Mesendoderm (in vitro differentiated cells): ENCODE results near the gene XRN1.

Source experiments
- DNase-seq: peaks from one replicate; pipeline ENCODE4 v3.0.0; 2013
- H2AK5ac ChIP-seq: 2 replicates; pipeline ENCODE4 v1.6.1; 2013; ENCODE audit warnings: low read length, inconsistent platforms
- H2BK120ac ChIP-seq: 2 replicates; pipeline ENCODE4 v1.6.1; 2013; ENCODE audit warnings: low read depth, mild to moderate bottlenecking, low read length, moderate library complexity, mixed read lengths
- H2BK15ac ChIP-seq: replicated peaks from 2 replicates; pipeline ENCODE4 v1.6.1; 2013; ENCODE audit warnings: low read depth, mild to moderate bottlenecking, moderate library complexity
- H2BK5ac ChIP-seq: 2 replicates; pipeline ENCODE4 v1.6.1; 2013; ENCODE audit warnings: low read length, inconsistent platforms
- H3K18ac ChIP-seq: 2 replicates; pipeline ENCODE4 v1.6.1; 2013; ENCODE audit warnings: mild to moderate bottlenecking, low read length, mixed read lengths
- H3K23ac ChIP-seq: one replicate; pipeline ENCODE4 v1.6.1; 2013; ENCODE audit warnings: low read length
- H3K27ac ChIP-seq: 2 replicates; pipeline ENCODE4 v1.5.1; 2013; ENCODE audit warnings: low read depth, mild to moderate bottlenecking, inconsistent platforms, low read length, moderate library complexity
- H3K27me3 ChIP-seq: 2 replicates; pipeline ENCODE4 v1.6.1; 2013; ENCODE audit warnings: low read length, control low read depth, mild to moderate bottlenecking, inconsistent platforms; ENCODE audit not compliant: insufficient read depth, poor library complexity
- H3K36me3 ChIP-seq: 2 replicates; pipeline ENCODE4 v1.6.1; 2013; ENCODE audit warnings: low read length, inconsistent platforms; ENCODE audit not compliant: control insufficient read depth, insufficient read depth
- H3K4ac ChIP-seq: one replicate; pipeline ENCODE4 v1.6.1; 2013; ENCODE audit warnings: low read depth, mild to moderate bottlenecking, low read length, moderate library complexity
- H3K4me1 ChIP-seq: 2 replicates; pipeline ENCODE4 v1.6.1; 2013; ENCODE audit warnings: low read depth, low read length, inconsistent platforms; ENCODE audit not compliant: control insufficient read depth
- H3K4me2 ChIP-seq: 2 replicates; pipeline ENCODE4 v1.6.1; 2013; ENCODE audit warnings: low read length
- H3K4me3 ChIP-seq: 2 replicates; pipeline ENCODE4 v1.5.1; 2013; ENCODE audit warnings: mild to moderate bottlenecking, low read length
- H3K56ac ChIP-seq: one replicate; pipeline ENCODE4 v1.6.1; 2013; ENCODE audit warnings: low read length
- H3K79me1 ChIP-seq: 2 replicates; pipeline ENCODE4 v1.6.1; 2013; ENCODE audit warnings: low read length, inconsistent platforms
- H3K79me2 ChIP-seq: 2 replicates; pipeline ENCODE4 v1.6.1; 2013; ENCODE audit warnings: mild to moderate bottlenecking, low read length; ENCODE audit not compliant: control insufficient read depth, insufficient read depth
- H3K9ac ChIP-seq: 2 replicates; pipeline ENCODE4 v1.6.1; 2013; ENCODE audit warnings: low read length, inconsistent platforms
- H4K5ac ChIP-seq: one replicate; pipeline ENCODE4 v1.6.1; 2013; ENCODE audit warnings: low read length
- H4K8ac ChIP-seq: one replicate; pipeline ENCODE4 v1.6.1; 2013; ENCODE audit warnings: low read depth, mild to moderate bottlenecking, control low read depth, low read length, moderate library complexity
- WGBS: extraction: QIAGEN DNeasy Blood & Tissue Kit; methylation state at CpG from one replicate; pipeline ENCODE4 v1.1.7; 2013; ENCODE audit warnings: low lambda C conversion rate, missing lambda C conversion rate; ENCODE audit not compliant: insufficient coverage; ENCODE audit errors: extremely low coverage; 5-methylcytosine and 5-hydroxymethylcytosine counted together

XRN1 gene

GRCh38 chr3:142272200-142272891, 175.5 kb downstream of the XRN1 start:
- Histone ChIP-seq H4K8ac (no peak overlapping the region), H3K4me1 (no peaks in the 10 kb centered on the region), H2BK120ac (no peak overlapping the region), H3K56ac (no peak overlapping the region), H2AK5ac (no peak overlapping the region), H3K18ac (no peak overlapping the region), H2BK5ac (no peak overlapping the region), H3K27me3 (no peaks in the 10 kb centered on the region), H2BK15ac (no peak overlapping the region), H3K9ac (no peak overlapping the region), H3K79me2 (no peaks in the 10 kb centered on the region), H3K4ac (no peak overlapping the region), H3K79me1 (no peaks in the 10 kb centered on the region), H3K23ac (no peak overlapping the region), H3K27ac (no peak overlapping the region), H3K36me3 (no peaks in the 10 kb centered on the region), H4K5ac (no peak overlapping the region), H3K4me2 (no peak overlapping the region), H3K4me3 (no peak overlapping the region)
- WGBS, result no CpG with 5 or more reads among the region's 8 CpGs
- no peak for DNase-seq

GRCh38 chr3:142270407-142270806, 177.4 kb downstream of the XRN1 start:
- Histone ChIP-seq H4K8ac (no peak overlapping the region), H3K27ac (no peak overlapping the region), H2BK5ac (no peak overlapping the region), H4K5ac (no peak overlapping the region), H3K4me1 (no peaks in the 10 kb centered on the region), H3K4me2 (no peak overlapping the region), H3K23ac (no peak overlapping the region), H3K4me3 (no peak overlapping the region), H2BK120ac (no peak overlapping the region), H3K27me3 (no peaks in the 10 kb centered on the region), H2BK15ac (no peak overlapping the region), H3K36me3 (no peaks in the 10 kb centered on the region), H3K56ac (no peak overlapping the region), H3K9ac (no peak overlapping the region), H2AK5ac (no peak overlapping the region), H3K4ac (no peak overlapping the region), H3K18ac (no peak overlapping the region), H3K79me2 (no peaks in the 10 kb centered on the region), H3K79me1 (no peaks in the 10 kb centered on the region)
- no peak for DNase-seq
- no CpG with 5 or more reads among the region's 3 CpGs for WGBS

- no peaks in the 10 kb centered on the region for H3K27me3 ChIP-seq
- WGBS, result no CpG with 5 or more reads among the region's 1 CpG
- H3K79me1 ChIP-seq, result no peaks in the 10 kb centered on the region
- no peak overlapping the region for H3K23ac ChIP-seq
- H3K9ac ChIP-seq, result no peak overlapping the region
- H3K4me3 ChIP-seq, result no peak overlapping the region
- H2BK15ac ChIP-seq, result no peak overlapping the region
- no peak overlapping the region for H3K18ac ChIP-seq
- no peaks in the 10 kb centered on the region for H3K79me2 ChIP-seq
- H2BK5ac ChIP-seq, result no peak overlapping the region
- no peak for DNase-seq
- no peak overlapping the region for H3K4me2 ChIP-seq
- H2AK5ac ChIP-seq, result no peak overlapping the region
- no peak overlapping the region for H3K56ac ChIP-seq
- no peak overlapping the region for H3K27ac ChIP-seq
- no peak overlapping the region for H4K8ac ChIP-seq
- no peak overlapping the region for H4K5ac ChIP-seq
- no peaks in the 10 kb centered on the region for H3K36me3 ChIP-seq
- no peak overlapping the region for H2BK120ac ChIP-seq
- H3K4me1 ChIP-seq, result no peaks in the 10 kb centered on the region
- no peak overlapping the region for H3K4ac ChIP-seq
These were observed 178.1 kb downstream of the XRN1 start for GRCh38 chr3:142269767-142270166.

GRCh38 chr3:142268426-142268825, 179.4 kb downstream of the XRN1 start:
- Histone ChIP-seq H3K79me1 (no peaks in the 10 kb centered on the region), H2BK15ac (no peak overlapping the region), H3K56ac (no peak overlapping the region), H2BK120ac (no peak overlapping the region), H3K4me1 (no peaks in the 10 kb centered on the region), H2AK5ac (no peak overlapping the region), H3K4ac (no peak overlapping the region), H3K36me3 (no peaks in the 10 kb centered on the region), H3K79me2 (no peaks in the 10 kb centered on the region), H3K23ac (no peak overlapping the region), H2BK5ac (no peak overlapping the region), H3K9ac (no peak overlapping the region), H3K4me2 (no peak overlapping the region), H3K27ac (no peak overlapping the region), H4K5ac (no peak overlapping the region), H3K18ac (no peak overlapping the region), H4K8ac (no peak overlapping the region), H3K27me3 (no peaks in the 10 kb centered on the region), H3K4me3 (no peak overlapping the region)
- no peak for DNase-seq
- WGBS, result no CpG with 5 or more reads among the region's 4 CpGs

GRCh38 chr3:142267269-142267668, 180.6 kb downstream of the XRN1 start:
- no peak overlapping the region for H3K23ac ChIP-seq
- no peak overlapping the region for H3K18ac ChIP-seq
- no peak overlapping the region for H3K9ac ChIP-seq
- no peak overlapping the region for H3K56ac ChIP-seq
- no peak overlapping the region for H2BK120ac ChIP-seq
- no peak overlapping the region for H2BK5ac ChIP-seq
- no peak for DNase-seq
- no peaks in the 10 kb centered on the region for H3K79me2 ChIP-seq
- no peak overlapping the region for H3K4ac ChIP-seq
- H3K4me3 ChIP-seq, result no peak overlapping the region
- H3K4me1 ChIP-seq, result no peaks in the 10 kb centered on the region
- no peaks in the 10 kb centered on the region for H3K79me1 ChIP-seq
- no peak overlapping the region for H2AK5ac ChIP-seq
- no peaks in the 10 kb centered on the region for H3K27me3 ChIP-seq
- no peaks in the 10 kb centered on the region for H3K36me3 ChIP-seq
- WGBS, result no CpG with 5 or more reads among the region's 2 CpGs
- H4K5ac ChIP-seq, result no peak overlapping the region
- H4K8ac ChIP-seq, result no peak overlapping the region
- H2BK15ac ChIP-seq, result no peak overlapping the region
- no peak overlapping the region for H3K4me2 ChIP-seq
- H3K27ac ChIP-seq, result no peak overlapping the region

- Histone ChIP-seq H3K79me2 (no peaks in the 10 kb centered on the region), H3K4ac (no peak overlapping the region), H3K27ac (no peak overlapping the region)
These were observed 184.7 kb downstream of the XRN1 start for GRCh38 chr3:142263112-142263511.

More at GRCh38 chr3:142263112-142263511, 184.7 kb downstream of the XRN1 start:
- Histone ChIP-seq H2BK15ac (no peak overlapping the region), H3K4me3 (no peak overlapping the region), H2AK5ac (no peak overlapping the region), H3K18ac (no peak overlapping the region), H2BK5ac (no peak overlapping the region), H3K23ac (no peak overlapping the region), H3K56ac (no peak overlapping the region), H3K79me1 (no peaks in the 10 kb centered on the region), H3K4me1 (no peaks in the 10 kb centered on the region), H4K8ac (no peak overlapping the region), H2BK120ac (no peak overlapping the region), H3K36me3 (no peaks in the 10 kb centered on the region), H4K5ac (no peak overlapping the region), H3K9ac (no peak overlapping the region), H3K4me2 (no peak overlapping the region), H3K27me3 (no peaks in the 10 kb centered on the region)
- no peak for DNase-seq
- no CpG with 5 or more reads among the region's 2 CpGs for WGBS
